Muscle layer of colon (tissue), 2 donors: ENCODE data around the gene HPCAL1.

Experiments used
- H3K27ac ChIP-seq: one replicate; pipeline ENCODE4 v1.7.0; 2013; ENCODE audit warnings: low read depth, mild to moderate bottlenecking, low read length, moderate library complexity
- H3K27me3 ChIP-seq, 2 donors: one replicate each; pipeline ENCODE4 v1.7.0; 2013; ENCODE audit warnings: low read length in 2 of 2, mild to moderate bottlenecking in 2 of 2; ENCODE audit not compliant: insufficient read depth in 2 of 2, control insufficient read depth in 1 of 2
- H3K36me3 ChIP-seq: one replicate; pipeline ENCODE4 v1.7.0; 2013; ENCODE audit warnings: mild to moderate bottlenecking, low read length; ENCODE audit not compliant: insufficient read depth
- H3K4me1 ChIP-seq: one replicate; pipeline ENCODE4 v1.7.0; 2013; ENCODE audit warnings: mild to moderate bottlenecking, low read length; ENCODE audit not compliant: insufficient read depth
- H3K4me3 ChIP-seq, 2 donors: one replicate each; pipeline ENCODE4 v1.7.0; 2013; ENCODE audit warnings: low read length in 2 of 2, low read depth in 1 of 2, mild to moderate bottlenecking in 1 of 2, moderate library complexity in 1 of 2
- H3K9ac ChIP-seq: one replicate; pipeline ENCODE4 v1.7.0; 2013; ENCODE audit warnings: low read length
- H3K9me3 ChIP-seq: one replicate; pipeline ENCODE4 v1.7.0; 2013; ENCODE audit warnings: mild to moderate bottlenecking, low read length
- donor health status: abdominal sarcoma.
- donor health status: Adenocarcinoma of cecum.

The HPCAL1 gene

DNA sequence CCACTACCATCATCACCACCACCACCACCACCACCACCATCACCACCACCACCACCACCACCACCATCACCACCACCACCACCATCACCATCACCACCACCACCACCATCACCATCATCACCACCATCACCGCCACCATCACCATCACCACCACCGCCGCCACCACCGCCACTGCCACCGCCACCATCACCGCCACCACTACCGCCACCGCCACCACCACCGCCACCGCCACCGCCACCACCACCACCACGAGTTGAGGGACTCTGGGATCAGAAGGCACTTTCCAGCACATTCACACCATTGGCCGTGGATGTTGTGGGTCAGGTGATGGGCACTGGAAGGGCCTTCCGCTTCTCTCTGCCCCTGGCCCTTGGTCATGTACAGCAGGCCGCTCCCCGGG, 96.7 kb downstream of the HPCAL1 start:
- no peak overlapping the region for H3K27ac ChIP-seq
- H3K4me1 ChIP-seq: peaks cover 32% of the 10 kb centered on the region
- H3K36me3 ChIP-seq: no peaks in the 10 kb centered on the region
- no peak overlapping the region for H3K9ac ChIP-seq
- H3K27me3 ChIP-seq: no peaks in the 10 kb centered on the region
- H3K4me3 ChIP-seq: no peak overlapping the region
- no peaks in the 10 kb centered on the region for H3K9me3 ChIP-seq

DNA sequence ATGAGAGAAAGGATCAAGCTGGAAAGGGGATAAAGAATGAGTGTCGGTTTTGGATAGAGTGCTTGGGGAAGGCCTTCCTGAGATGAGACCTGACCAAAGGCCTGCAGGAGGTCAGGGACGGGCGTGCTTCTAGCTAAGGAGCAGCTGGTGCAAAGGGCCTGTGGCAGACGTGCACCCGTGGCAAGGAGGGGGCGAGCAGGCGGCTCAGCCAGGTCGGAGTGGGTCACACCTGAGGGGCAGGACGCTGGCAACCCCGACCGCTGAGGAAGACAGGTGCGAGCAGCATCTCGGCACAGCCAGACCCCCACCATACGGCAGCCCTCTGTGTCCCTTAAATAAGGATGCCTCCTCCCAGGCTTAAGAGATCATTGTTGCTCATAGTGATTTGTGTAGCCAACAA, 97.3 kb downstream of the HPCAL1 start:
- peaks cover 39% of the 10 kb centered on the region for H3K4me1 ChIP-seq
- H3K27me3 ChIP-seq: no peaks in the 10 kb centered on the region
- no peaks in the 10 kb centered on the region for H3K9me3 ChIP-seq
- no peak overlapping the region for H3K9ac ChIP-seq
- H3K27ac ChIP-seq: peak overlapping the region; percentile 67
- no peaks in the 10 kb centered on the region for H3K36me3 ChIP-seq
- no peak overlapping the region for H3K4me3 ChIP-seq

DNA sequence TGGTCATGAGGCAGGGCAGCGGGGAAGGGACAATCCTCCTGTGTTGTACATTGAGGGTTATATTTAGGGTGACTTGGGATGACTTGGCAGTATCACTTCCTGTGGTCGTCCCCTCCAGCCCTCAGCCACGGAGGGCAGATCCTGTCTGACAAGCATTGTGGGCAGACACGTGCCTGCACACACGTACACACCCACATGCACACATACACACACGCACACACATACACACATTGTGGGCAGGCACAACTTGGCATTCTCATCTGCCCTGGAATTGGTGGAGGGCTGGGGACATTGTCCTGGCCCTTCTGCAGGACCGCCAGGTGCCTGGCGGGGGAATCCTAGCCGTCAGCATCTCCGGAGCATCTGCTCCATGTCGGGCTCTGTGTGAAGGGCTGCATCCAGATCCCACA, 97.9 kb downstream of the HPCAL1 start:
- Histone ChIP-seq H3K4me3 (no peak overlapping the region), H3K4me1 (peaks cover 45% of the 10 kb centered on the region), H3K36me3 (no peaks in the 10 kb centered on the region), H3K9me3 (no peaks in the 10 kb centered on the region), H3K9ac (no peak overlapping the region), H3K27ac (peak overlapping the region; percentile 67), H3K27me3 (no peaks in the 10 kb centered on the region)

DNA sequence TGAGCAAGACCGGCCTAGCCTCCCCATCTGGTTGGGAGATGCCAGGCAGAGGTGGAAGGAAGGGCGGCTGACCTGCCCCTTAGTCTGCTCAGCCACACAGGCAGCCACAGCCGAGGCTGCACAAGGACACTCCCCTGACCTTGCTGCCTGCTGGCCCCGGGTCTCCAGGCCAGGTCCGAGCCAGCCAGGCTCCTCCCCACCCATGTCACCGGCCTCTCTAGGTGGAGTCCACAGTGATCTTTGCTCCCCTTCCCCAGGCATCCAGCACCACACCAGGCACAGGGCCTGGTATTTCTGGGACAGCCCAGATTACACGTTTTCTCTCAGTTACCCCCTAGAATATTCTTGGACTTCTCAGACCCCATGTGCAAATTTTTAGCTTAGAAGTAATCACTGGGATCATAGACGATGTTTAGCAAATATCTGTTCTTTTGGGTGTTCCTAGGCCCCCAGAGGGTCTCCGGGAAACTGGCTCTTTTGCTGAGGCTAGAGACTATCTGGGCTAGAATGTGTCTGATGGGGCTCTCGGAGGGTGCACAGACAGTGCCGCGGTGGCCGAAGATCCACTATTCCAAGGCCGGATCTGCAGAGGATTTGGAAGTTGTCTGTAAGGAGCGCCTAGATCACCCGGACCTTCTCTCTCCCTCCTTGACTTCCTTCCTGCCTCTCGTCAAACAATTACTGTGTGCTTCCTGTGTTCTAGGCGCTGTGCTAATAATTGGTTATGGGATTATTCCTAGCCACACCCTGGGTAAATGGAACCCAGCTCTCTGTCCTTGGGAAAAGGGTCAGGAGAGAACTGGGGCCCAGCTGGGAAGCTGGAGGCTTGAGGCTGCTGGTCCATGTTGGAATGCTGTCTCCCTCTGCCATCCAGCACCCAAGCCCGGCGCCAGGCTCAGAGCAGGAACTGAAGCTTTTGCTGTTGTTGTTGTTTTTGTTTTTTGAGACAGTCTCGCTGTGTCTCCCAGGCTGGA, 98.6 kb downstream of the HPCAL1 start:
- H3K9ac ChIP-seq: no peak overlapping the region
- H3K36me3 ChIP-seq: no peaks in the 10 kb centered on the region
- peak overlapping the region; percentile 51 for H3K27ac ChIP-seq

DNA sequence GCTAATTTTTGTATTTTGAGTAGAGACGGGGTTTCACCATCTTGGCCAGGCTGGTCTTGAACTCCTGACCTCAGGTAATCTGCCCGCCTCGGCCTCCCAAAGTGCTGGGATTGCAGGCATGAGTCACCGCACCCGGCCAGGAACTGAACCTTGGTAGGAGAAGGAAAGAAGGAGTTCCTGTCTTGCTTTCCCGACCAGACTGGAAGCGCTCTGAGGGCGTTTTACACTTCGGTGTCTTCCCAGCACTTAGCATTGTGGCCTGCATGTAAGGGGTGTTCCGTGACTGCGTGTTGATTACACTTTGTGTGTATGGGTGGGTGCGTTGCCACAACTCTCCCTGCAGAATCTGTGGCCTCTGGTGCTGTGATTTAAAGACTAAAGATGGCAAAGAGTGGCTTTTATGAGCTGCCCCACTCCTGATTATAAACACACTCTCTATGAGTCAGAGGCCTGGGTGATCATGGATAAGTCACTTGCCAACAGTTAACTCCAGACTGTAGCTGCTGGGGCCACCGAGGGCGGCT, 99.4 kb downstream of the HPCAL1 start:
- no peaks in the 10 kb centered on the region for H3K36me3 ChIP-seq
- H3K27ac ChIP-seq: peak overlapping the region; percentile 25

More for the DNA sequence above, 98.6 kb downstream of the HPCAL1 start:
- Histone ChIP-seq H3K4me1 (peaks cover 52% of the 10 kb centered on the region), H3K9me3 (no peaks in the 10 kb centered on the region), H3K27me3 (no peaks in the 10 kb centered on the region), H3K4me3 (no peak overlapping the region)

DNA sequence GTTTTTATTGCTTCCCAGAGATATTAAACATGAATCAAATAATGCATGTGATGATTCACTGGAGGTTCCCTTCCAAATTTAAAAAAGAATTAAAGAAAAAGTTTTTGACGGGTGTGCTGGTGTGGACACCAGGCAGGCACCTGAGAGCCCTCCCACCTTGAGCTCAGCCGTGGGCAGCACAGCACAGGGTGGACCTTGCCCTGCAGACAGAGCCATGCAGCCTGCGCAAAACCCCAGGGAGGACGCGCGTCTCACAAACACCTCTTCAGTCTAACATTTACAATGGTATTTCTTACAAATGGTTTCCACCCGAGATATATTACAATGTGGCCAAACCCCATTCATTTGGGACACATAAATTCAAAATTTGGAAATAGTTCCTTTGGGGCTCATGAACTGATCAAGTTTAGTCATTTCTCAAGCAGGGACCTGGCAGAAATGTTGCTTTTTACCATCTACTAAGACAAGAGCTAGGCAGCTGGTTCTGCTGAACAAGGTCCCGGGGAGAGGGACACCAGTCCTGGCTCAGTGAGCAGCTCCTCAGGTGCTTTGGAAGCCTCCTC, 100.0 kb downstream of the HPCAL1 start:
- Histone ChIP-seq H3K27me3 (no peaks in the 10 kb centered on the region), H3K9ac (no peak overlapping the region), H3K9me3 (no peaks in the 10 kb centered on the region), H3K36me3 (no peaks in the 10 kb centered on the region), H3K4me1 (peaks cover 66% of the 10 kb centered on the region), H3K27ac (peak overlapping the region; percentile 25), H3K4me3 (no peak overlapping the region)

More for the DNA sequence above, 99.4 kb downstream of the HPCAL1 start:
- Histone ChIP-seq H3K9me3 (no peaks in the 10 kb centered on the region), H3K4me1 (peaks cover 60% of the 10 kb centered on the region), H3K9ac (no peak overlapping the region), H3K27me3 (no peaks in the 10 kb centered on the region), H3K4me3 (no peak overlapping the region)

DNA sequence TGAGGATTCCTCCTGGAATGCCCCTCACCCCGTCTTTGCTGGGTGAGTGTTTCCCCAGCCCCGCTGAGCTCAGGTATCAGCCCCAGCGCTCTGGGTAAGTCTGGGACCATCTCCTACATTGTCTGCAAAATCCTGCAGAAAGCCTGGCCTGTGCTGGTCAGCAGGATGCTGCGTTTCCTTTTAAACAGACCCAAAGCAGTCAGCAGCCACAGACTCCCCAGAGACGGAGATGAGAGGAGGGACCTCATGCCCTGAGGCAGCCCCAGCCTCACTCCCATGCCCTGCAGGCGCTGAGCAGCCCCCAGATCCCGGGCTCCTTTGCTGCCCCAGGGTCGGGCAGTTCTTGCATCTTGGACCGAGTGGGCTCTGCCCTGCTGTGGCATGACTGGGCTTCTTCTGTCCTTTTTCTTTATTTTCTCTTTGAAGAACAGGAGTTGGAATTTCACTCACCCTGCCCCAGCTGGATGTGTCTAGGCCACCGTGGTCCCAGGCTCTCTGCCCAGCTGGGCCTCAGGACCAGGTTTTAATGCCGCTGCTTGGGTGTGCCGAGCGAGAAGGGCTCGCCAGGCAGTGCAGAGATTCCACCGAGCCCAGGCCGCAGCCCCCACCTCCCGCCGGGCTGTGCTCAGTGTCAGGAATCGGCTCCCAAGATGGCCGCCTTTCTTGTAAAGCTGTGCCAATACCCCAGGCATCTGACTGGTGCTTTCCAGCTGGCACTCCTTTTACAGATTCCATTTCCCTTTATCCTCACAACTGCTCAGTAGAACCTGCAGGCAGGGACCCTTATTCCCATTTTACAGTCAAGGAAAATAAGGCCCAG, 101.8 kb downstream of the HPCAL1 start:
- Histone ChIP-seq H3K4me3 (peak overlapping the region; percentile 4 to 21), H3K9ac (peak overlapping the region; percentile 18)

DNA sequence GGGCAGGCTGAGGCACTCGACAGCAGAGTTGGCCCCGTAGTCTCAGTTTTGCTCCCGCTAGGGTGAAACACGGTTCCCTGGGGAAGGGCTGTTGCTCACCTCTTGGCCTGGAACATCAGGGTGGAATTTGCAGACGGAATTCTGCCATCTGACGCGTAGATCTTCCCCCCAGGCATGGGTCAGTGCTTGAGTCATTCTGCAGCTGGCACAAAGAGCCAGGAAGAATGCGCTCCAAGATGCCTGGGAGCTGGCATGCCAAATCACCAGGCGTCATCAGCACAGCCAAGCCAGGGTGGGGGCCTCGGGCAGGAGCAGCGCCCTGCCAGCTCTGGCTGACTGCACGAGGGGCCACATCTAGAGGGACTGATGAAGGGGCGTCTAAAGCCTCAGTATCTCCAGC, 102.7 kb downstream of the HPCAL1 start:
- Histone ChIP-seq H3K4me3 (peak overlapping the region; percentile 4 to 21), H3K4me1 (peaks cover 85% of the 10 kb centered on the region), H3K9me3 (no peaks in the 10 kb centered on the region), H3K27me3 (no peaks in the 10 kb centered on the region), H3K27ac (peak overlapping the region; percentile 91), H3K9ac (peak overlapping the region; percentile 29), H3K36me3 (no peaks in the 10 kb centered on the region)

More for the DNA sequence above, 101.8 kb downstream of the HPCAL1 start:
- peaks cover 84% of the 10 kb centered on the region for H3K4me1 ChIP-seq
- no peaks in the 10 kb centered on the region for H3K36me3 ChIP-seq
- peak overlapping the region; percentile 91 for H3K27ac ChIP-seq
- no peaks in the 10 kb centered on the region for H3K27me3 ChIP-seq
- no peaks in the 10 kb centered on the region for H3K9me3 ChIP-seq

DNA sequence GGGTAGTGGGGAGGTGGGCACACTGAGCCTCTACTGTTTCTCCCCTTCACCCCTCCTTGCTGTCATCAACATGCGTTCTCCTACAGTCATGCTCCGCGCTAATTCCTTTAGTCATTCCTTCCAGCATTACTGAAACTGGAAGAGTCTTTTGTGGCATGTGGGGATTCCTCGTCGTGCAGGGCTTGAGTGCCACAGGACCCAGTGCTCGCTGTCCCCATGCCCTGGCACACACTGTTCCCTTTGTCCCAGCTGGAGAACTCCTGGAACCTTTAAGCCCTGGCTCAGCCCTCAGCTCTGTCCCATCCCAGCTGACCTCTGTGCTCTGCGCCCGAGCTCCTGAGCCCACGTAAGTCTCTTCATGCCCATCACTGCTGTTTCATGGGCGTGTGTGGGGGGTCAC, 103.3 kb downstream of the HPCAL1 start:
- Histone ChIP-seq H3K4me3 (no peak overlapping the region), H3K9ac (peak overlapping the region; percentile 29), H3K4me1 (peaks cover 86% of the 10 kb centered on the region), H3K27me3 (no peaks in the 10 kb centered on the region), H3K27ac (no peak overlapping the region), H3K9me3 (no peaks in the 10 kb centered on the region), H3K36me3 (no peaks in the 10 kb centered on the region)

DNA sequence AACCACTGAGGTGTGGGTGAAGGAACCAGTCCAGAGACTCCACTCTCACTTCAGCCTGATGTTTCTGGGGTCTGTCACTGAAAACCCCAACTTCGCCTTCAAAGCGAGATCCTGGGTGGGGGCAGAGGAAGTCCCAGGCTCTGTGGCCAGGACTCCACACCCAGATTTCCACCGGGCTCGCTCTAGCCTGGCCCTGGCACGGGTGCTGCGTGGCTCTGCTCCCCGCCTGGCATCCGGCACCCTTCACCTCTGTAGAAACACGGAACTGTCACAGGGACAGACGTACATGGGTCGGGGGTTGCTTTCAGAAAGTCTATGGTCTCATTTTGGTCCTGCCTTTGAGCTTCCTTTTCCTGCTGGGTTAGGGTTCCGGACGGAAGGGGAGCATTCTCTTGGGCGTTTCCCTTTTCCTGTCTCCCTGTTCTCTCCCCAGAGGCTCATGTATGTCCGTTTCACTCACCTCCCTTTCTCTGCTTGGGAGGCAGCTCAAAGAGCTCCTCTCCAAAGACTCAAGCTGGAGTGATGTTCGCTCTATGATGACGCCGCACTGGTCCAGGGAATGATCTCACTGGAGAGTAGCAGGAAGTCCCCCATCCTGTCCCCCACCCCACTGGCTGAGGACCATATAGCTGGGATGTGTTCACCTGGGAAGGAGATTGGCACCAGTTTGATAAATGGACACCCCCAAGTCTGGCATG, 103.9 kb downstream of the HPCAL1 start:
- no peaks in the 10 kb centered on the region for H3K9me3 ChIP-seq
- no peak overlapping the region for H3K4me3 ChIP-seq
- H3K27ac ChIP-seq: no peak overlapping the region
- peaks cover 87% of the 10 kb centered on the region for H3K4me1 ChIP-seq
- peak overlapping the region; percentile 29 for H3K9ac ChIP-seq
- no peaks in the 10 kb centered on the region for H3K27me3 ChIP-seq
- H3K36me3 ChIP-seq: no peaks in the 10 kb centered on the region
